Mesenteric fat pad (tissue), 1 donor: ENCODE data around the gene CDKN2AIPNL. TPM values are rescaled to one million over a fixed set of nuclear protein-coding genes. Genes with fewer than 3 reads are reported as not detected.
"Not testable (repeated sequence)": the region's sequence is repeated elsewhere in the genome, so short reads cannot be mapped to it uniquely, and the experiment has no call there.

Source experiments
- DNase-seq: peaks from one replicate; pipeline ENCODE4 v3.0.0-alpha.2; 2020; ENCODE audit warnings: low spot score
- total RNA-seq: library from RNA; stranded (reverse); fragmentation: NEBNext Ultra II Directional; extraction: Animal tissue kit (Norgen Biotek cat#: 25700); gene quantifications from one replicate; pipeline ENCODE4 v1.2.1, GENCODE V29; 2021
- donor health status: DM: yes; HTN: yes; CAD: no.

The CDKN2AIPNL gene
- total RNA-seq, 1 donor from 2014 or later = 19.5 TPM

DNA sequence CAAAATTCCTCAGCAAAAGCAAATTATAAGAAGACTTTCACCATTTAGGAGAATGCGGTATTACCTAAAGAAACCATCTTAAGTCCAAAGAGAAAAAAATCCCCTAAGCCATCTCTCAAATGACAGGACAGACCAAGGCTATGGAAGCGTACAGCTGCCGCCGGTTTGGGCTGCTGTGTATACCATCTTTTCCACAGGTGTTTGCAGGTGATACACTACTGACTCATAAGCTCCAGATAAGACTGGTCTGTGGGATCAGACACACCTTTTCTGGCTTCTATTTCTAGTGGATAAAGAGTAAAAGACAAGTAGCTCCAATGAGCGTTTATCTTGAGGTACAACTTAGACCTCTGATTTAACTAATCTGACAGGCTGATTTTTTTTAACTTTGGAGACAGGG, 7.7 kb downstream of the CDKN2AIPNL start:
- DNase-seq = no peak

GRCh38 chr5:134398609-134399155, 13.0 kb downstream of the CDKN2AIPNL start:
- no peak for DNase-seq

- no peak for DNase-seq
These were observed 14.5 kb downstream of the CDKN2AIPNL start for GRCh38 chr5:134397196-134397595.

GRCh38 chr5:134396274-134396673, 15.4 kb downstream of the CDKN2AIPNL start:
- no peak for DNase-seq

- no peak for DNase-seq
These were observed 16.7 kb downstream of the CDKN2AIPNL start for GRCh38 chr5:134394932-134395331.

- no peak for DNase-seq
These were observed 19.4 kb downstream of the CDKN2AIPNL start for GRCh38 chr5:134392301-134392700.

DNA sequence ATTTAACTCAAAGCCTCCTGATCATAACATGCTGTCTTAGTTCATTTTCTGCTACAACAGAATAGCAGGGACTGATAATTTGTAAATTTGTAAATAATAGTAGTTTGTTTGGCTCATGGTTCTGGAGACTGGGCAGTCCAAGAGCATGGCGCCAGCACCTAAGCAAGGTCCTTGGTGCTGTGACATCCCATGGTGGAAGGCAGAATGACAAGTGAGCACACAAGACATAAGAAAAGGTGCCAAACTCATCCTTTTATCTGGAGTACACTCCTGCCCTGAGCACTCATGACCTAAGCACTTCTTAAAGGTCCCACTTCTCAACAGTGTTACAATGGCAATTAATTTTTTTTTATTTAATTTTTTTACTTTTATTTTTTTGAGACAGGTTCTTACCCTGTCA, 24.2 kb downstream of the CDKN2AIPNL start:
- no peak for DNase-seq

DNA sequence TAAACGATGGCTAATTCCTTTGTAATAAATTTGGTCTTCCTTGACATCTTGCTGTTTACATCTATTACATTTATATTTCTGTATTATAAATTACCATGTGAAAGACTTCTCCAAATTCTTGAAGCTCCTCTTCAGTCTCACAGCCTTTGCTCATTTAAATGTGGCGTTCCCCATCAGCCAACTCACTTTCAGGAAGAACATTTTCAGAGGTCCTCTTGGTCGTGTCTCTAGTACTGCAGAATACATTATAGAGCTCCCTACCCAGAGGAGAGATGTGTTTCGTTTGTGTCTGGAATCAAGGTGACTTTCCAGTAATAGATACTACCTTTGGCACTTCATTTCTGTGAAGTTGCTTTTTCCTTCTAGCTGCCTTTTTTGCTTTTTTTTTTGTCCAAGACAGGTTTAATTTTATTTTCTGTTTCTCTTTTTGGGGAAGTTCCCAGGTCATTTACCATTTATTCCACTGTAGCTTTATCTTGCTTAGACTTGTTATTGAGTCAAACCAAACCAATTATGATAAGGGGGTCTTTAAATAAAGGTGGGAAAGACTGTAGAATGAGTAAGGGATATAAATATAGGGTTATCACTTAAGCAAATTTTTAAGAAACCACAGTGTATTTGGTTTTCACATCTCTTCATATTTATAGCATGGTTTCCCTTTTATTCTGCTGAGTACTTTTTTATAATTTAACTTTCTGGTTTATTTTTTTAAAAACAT, 27.5 kb downstream of the CDKN2AIPNL start:
- DNase-seq = no peak

GRCh38 chr5:134382204-134382603, 29.5 kb downstream of the CDKN2AIPNL start:
- not testable (repeated sequence) for DNase-seq

DNA sequence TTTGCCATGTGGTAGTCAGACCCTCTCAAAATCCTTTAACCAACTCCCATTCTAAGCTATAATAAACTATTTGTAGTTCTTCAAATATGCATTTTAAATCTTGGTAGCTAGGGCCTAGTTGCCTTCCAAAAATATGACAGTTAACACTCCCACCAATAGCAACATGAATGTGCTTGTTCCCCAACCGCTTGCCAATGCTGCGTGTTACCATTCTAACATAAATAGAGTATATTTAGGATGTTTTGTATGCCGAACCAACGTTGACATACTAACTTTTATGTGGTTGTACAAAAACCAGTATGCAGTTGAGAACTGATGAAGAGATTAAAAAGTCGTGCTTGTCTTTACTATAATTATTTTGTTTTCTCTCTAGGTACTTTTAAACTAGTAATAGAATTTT, 31.3 kb downstream of the CDKN2AIPNL start:
- DNase-seq = no peak

DNA sequence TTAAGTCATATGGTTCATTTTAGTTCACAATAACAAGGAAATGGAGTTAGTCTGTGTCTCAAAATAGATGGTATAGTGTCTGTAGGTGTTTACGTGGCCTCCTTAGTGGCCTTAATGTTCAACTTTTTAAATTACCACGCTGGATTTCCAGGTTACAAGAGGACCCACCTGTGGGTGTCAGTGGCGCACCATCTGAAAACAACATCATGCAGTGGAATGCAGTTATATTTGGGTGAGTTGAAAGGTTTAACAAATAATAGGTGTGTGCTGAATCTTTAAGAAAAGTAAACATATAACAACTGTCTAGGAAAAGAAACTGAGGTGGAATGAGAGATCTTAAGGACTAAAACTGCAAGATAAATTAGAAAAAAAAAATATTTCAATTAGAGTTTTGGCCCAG, 37.4 kb downstream of the CDKN2AIPNL start:
- no peak for DNase-seq

DNA sequence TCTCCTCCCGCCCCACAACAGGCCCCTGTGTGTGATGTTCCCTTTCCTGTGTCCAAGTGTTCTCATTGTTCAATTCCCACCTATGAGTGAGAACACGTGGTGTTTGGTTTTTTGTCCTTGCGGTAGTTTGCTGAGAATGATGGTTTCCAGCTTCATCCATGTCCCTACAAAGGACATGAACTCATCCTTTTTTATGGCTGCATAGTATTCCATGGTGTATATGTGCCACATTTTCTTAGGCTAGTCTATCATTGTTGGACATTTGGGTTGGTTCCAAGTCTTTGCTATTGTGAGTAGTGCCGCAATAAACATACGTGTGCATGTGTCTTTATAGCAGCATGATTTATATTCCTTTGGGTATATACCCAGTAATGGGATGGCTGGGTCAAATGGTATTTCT, 38.0 kb downstream of the CDKN2AIPNL start:
- DNase-seq = not testable (repeated sequence)

GRCh38 chr5:134371834-134372340, 39.8 kb downstream of the CDKN2AIPNL start:
- peak; percentile 91 for DNase-seq

DNA sequence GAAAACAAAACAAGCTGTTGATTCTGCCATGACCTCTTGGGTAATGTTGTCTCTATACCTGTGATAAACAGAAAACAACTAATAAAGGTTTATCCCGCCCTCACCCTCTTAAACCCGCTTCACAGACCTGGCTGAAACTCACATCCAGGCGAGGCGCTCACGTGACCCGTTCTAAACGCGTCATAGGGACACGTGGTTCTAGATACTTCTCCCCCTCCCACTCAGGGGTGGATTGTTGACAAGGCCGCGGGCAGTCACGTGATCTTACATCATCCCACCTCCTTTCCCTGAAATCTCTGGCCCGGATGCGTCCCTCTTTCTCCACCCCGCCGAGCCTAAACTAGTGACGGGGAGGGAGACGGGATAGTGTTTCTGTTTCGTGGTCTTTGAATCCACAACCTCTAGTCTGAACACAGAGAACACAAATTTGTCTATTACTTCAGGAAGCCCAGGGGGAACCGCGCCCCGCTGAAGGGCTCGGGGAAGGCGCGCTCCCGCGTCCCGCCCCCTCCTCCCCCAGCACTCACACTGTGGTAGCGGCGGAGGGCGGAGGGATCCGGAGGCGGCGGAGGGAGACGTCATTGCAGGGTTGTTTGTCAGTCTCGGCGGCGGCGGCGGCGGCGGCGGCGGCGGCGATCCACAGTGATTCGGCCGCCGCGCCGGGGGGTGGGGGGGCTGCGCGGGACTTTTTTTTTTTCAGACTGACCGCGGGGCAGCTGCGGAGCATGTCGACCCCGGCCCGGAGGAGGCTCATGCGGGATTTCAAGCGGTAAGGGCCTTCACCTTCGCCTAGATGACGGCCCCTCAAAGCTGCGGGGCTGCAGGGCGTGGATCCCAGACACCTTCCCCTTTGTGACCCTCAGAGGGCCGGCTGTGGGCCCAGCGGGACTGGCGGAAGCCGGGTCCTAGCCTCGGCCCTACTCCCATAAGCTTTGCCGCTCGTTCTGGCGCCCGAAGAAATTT, 40.5 kb downstream of the CDKN2AIPNL start, which contains the start of gene UBE2B:
TSS of gene UBE2B (plus strand) at position 699 of the 963 bp plus-strand sequence. CDS start at position 726, 27 bp downstream.
- peak; percentile 98 for DNase-seq

DNA sequence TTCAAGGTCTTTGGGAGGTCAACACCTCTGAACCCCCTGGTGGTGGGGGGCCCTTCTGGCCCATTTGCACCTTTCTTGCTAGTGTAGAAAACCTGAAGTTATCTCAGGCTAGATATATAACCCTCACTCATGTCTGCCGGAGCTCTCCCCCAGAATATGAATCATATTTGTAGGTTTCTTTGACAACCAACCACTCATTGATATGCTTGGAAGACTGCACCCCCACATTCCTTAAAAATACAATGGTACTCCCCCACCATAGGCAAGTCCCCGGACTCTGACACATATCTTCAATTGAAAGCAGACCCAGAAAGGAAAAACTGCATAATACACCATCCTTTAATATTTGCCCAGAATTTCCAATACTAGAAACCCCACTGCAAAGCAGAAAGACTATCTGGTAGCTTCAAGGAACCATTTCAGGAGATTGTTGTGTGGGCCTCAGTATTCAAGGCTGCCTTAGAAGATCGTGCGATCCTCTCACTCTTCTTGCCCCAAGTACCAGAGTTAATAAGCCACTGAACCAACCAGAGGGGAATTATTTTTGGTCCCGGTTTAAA, 41.3 kb downstream of the CDKN2AIPNL start:
- DNase-seq = no peak

GRCh38 chr5:134365604-134366003, 46.1 kb downstream of the CDKN2AIPNL start:
- no peak for DNase-seq

DNA sequence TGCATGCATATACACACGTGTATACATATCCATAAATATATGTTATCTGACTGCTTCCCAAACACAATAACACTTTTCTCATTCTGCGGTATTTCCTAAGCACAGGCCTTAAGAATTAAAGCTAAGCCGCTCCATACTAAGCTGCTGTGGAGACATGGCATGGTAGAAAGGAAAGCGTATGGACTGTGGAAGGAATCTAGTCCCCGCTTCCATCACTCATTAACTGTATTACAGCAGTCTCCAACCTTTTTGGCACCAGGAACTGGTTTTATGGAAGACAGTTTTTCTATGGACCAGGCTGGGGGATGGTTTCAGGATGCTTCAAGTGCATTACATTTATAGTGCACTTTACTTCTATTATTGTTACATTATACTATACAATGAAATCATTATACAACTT, 56.0 kb downstream of the CDKN2AIPNL start:
- DNase-seq = no peak
